Sigmoid colon (tissue), 4 donors: ENCODE results near the gene NKPD1.
"Not testable (repeated sequence)": the region's sequence is repeated elsewhere in the genome, so short reads cannot be mapped to it uniquely, and the experiment has no call there.

Experiments
- EP300 ChIP-seq, 4 donors: sonication (generic); formaldehyde crosslinking; IDR thresholded peaks; one replicate each; pipeline ENCODE4 v1.6.1; 2017; ENCODE audit warnings: antibody characterized with exemption in 4 of 4
- POLR2A ChIP-seq, 2 donors: fragments of 450-650 bp; IDR thresholded peaks; one replicate each; pipeline ENCODE4 v1.6.1; 2016; ENCODE audit warnings: antibody characterized with exemption in 2 of 2, mild to moderate bottlenecking in 2 of 2, moderate library complexity in 2 of 2
- POLR2AphosphoS5 ChIP-seq, 4 donors: sonication (generic); formaldehyde crosslinking; IDR thresholded peaks; one replicate each; pipeline ENCODE4 v1.6.1; 2017; ENCODE audit warnings: antibody characterized with exemption in 4 of 4
- TF ChIP-seq, protein P1 (sequence below), 4 experiments: fragments of 450-650 bp in 3 of 4; fragments of 200-600 bp in 1 of 4; IDR thresholded peaks; one replicate each; pipeline ENCODE4 v1.5.1; 2016 to 2019; ENCODE audit warnings: antibody characterized with exemption in 4 of 4, mild to moderate bottlenecking in 3 of 4, moderate library complexity in 2 of 4

DNA sequence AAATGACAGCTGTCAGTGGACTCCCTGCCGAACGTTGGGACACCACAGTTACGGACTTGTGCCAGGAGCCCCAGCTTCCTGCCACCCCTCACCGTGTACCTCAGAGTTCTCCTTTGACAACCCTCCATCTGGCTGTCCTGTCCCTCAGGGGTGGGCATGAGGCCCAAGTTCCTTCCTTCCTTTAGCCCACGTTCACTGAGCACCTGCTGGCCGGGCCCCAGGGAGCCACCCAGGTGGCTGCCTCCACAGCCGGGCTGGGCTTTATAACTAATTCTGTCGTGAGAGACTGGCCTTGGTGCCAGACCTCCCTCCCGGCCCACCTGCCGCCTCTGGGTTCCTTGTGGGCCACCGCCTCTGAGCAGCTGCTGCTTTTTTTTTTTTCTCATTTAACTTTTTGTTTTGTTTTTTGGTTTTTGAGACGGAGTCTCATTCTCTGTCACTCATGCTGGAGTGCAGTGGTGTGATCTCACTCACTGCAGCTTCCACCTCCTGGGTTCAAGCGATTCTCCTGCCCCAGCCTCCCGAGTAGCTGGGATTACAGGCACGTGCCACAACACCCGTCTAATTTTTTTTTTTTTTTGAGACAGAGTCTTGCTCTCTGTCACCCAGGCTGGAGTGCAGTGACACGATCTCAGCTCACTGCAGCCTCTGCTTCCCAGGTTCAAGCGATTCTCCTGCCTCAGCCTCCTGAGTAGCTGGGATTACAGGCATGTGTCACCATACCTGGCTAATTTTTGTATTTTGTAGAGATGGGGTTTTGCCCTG, 42.0 kb downstream of the NKPD1 start:
- TF ChIP-seq, protein P1, sequence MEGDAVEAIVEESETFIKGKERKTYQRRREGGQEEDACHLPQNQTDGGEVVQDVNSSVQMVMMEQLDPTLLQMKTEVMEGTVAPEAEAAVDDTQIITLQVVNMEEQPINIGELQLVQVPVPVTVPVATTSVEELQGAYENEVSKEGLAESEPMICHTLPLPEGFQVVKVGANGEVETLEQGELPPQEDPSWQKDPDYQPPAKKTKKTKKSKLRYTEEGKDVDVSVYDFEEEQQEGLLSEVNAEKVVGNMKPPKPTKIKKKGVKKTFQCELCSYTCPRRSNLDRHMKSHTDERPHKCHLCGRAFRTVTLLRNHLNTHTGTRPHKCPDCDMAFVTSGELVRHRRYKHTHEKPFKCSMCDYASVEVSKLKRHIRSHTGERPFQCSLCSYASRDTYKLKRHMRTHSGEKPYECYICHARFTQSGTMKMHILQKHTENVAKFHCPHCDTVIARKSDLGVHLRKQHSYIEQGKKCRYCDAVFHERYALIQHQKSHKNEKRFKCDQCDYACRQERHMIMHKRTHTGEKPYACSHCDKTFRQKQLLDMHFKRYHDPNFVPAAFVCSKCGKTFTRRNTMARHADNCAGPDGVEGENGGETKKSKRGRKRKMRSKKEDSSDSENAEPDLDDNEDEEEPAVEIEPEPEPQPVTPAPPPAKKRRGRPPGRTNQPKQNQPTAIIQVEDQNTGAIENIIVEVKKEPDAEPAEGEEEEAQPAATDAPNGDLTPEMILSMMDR (IDR thresholded peaks at IDR 0.05) = not testable (repeated sequence)
- not testable (repeated sequence) for TF ChIP-seq POLR2A, POLR2AphosphoS5, EP300 (IDR thresholded peaks at IDR 0.05)
